PC-3 (cell line): ENCODE results near the gene LBX1. TPM values are rescaled to one million over a fixed set of nuclear protein-coding genes. Genes with fewer than 3 reads are reported as not detected.
A peak's percentile ranks its signal among the peaks of the same experiment; 100 is the strongest.

Experiments used
- ATAC-seq: fragments of 200-7000 bp; cut with Tn5 transposase; 2 replicates; pipeline ENCODE4 v1.9.1; 2020; ENCODE audit warnings: mild to moderate bottlenecking, moderate library complexity
- BruUV-seq: library from RNA; stranded (reverse); fragments of 400-500 nt; replicated peaks from 2 replicates; lab custom pipeline; 2021; lab: Mats Ljungman, UMichigan
- CTCF ChIA-PET: fragments of 300-600 bp; sonication (Branson Sonifier 250); formaldehyde crosslinking; loops from one replicate; lab custom pipeline; 2022; ENCODE audit warnings: antibody characterized with exemption; lab: Charles Lee
- POLR2A ChIA-PET: fragments of 300-600 bp; sonication (Branson Sonifier 250); formaldehyde crosslinking; loops from one replicate; lab custom pipeline; 2022; ENCODE audit warnings: antibody characterized with exemption; ENCODE audit not compliant: unreplicated experiment; lab: Charles Lee
- DNase-seq: peaks from one replicate; pipeline ENCODE4 v3.0.0-alpha.2; 2015
- H2AFZ ChIP-seq: fragments of 300-600 bp; sonication (generic); 2 replicates; pipeline ENCODE4 v1.6.0; 2016; ENCODE audit warnings: antibody characterized with exemption, low read length
- H3F3A ChIP-seq: fragments of 300-600 bp; sonication (generic); one replicate; pipeline ENCODE4 v1.6.0; 2017; ENCODE audit warnings: antibody characterized with exemption, low read length, control low read depth, mild to moderate bottlenecking; ENCODE audit not compliant: unreplicated experiment
- H3K27ac ChIP-seq: fragments of 300-600 bp; sonication (generic); 2 replicates; pipeline ENCODE4 v1.5.1; 2016; ENCODE audit warnings: mild to moderate bottlenecking, low read length
- H3K27me3 ChIP-seq: fragments of 300-600 bp; sonication (generic); 2 replicates; pipeline ENCODE4 v1.6.1; 2016; ENCODE audit warnings: low read length, mixed read lengths
- H3K36me3 ChIP-seq: fragments of 300-600 bp; sonication (generic); 2 replicates; pipeline ENCODE4 v1.6.1; 2016; ENCODE audit warnings: low read depth, mixed run types, low read length, mixed read lengths
- H3K4me1 ChIP-seq: fragments of 300-600 bp; sonication (generic); 2 replicates; pipeline ENCODE4 v1.5.1; 2016; ENCODE audit warnings: low read length; ENCODE audit not compliant: insufficient read depth
- H3K4me2 ChIP-seq: fragments of 300-600 bp; sonication (generic); 2 replicates; pipeline ENCODE4 v1.6.0; 2016; ENCODE audit warnings: low read length
- H3K4me3 ChIP-seq: fragments of 300-600 bp; sonication (generic); 2 replicates; pipeline ENCODE4 v1.5.1; 2016; ENCODE audit warnings: mild to moderate bottlenecking, low read length, mixed read lengths
- H3K79me2 ChIP-seq: fragments of 300-600 bp; sonication (generic); 2 replicates; pipeline ENCODE4 v1.6.1; 2017; ENCODE audit warnings: low read length, mixed read lengths
- H3K9ac ChIP-seq: fragments of 300-600 bp; sonication (generic); 2 replicates; pipeline ENCODE4 v1.6.0; 2016; ENCODE audit warnings: mild to moderate bottlenecking, low read length
- H3K9me2 ChIP-seq: fragments of 300-600 bp; sonication (generic); replicated peaks from 2 replicates; pipeline ENCODE4 v1.6.1; 2016; ENCODE audit warnings: mixed run types, low read length, mixed read lengths
- H3K9me3 ChIP-seq: fragments of 300-600 bp; sonication (generic); 2 replicates; pipeline ENCODE4 v1.6.1; 2016; ENCODE audit warnings: low read length, mixed read lengths
- H4K20me1 ChIP-seq: fragments of 300-600 bp; sonication (generic); 2 replicates; pipeline ENCODE4 v1.6.1; 2016; ENCODE audit warnings: low read length, mixed read lengths
- EZH2 ChIP-seq: fragments of 300-600 bp; sonication (generic); IDR thresholded peaks from one replicate; pipeline ENCODE4 v1.6.1; 2017; ENCODE audit warnings: antibody characterized with exemption, mild to moderate bottlenecking, low read length; ENCODE audit not compliant: unreplicated experiment
- EZH2phosphoT487 ChIP-seq: fragments of 300-600 bp; sonication (generic); IDR thresholded peaks from 2 replicates; pipeline ENCODE4 v1.6.1; 2018; ENCODE audit warnings: mild to moderate bottlenecking, antibody characterized with exemption, low read length, borderline replicate concordance
- intact Hi-C: fragments of 100-400 bp; cut with micrococcal nuclease; formaldehyde crosslinking; loops from 2 replicates; pipeline ENCODE4 v1.9.0; 2023
- total RNA-seq: library from RNA; depleted of rRNA; stranded (reverse); fragments of >200 nt; gene quantifications from 2 replicates; pipeline ENCODE4 v1.2.3, GENCODE V29; 2014
- TF ChIP-seq, protein P1 (sequence below): fragments of 300-600 bp; sonication (generic); conservative IDR thresholded peaks from 2 replicates; pipeline ENCODE4 v1.5.1; 2017; ENCODE audit warnings: antibody characterized with exemption, low read depth, mild to moderate bottlenecking, low read length

The LBX1 gene
- total RNA-seq, 1 experiment from 2014 or later: not detected

DNA sequence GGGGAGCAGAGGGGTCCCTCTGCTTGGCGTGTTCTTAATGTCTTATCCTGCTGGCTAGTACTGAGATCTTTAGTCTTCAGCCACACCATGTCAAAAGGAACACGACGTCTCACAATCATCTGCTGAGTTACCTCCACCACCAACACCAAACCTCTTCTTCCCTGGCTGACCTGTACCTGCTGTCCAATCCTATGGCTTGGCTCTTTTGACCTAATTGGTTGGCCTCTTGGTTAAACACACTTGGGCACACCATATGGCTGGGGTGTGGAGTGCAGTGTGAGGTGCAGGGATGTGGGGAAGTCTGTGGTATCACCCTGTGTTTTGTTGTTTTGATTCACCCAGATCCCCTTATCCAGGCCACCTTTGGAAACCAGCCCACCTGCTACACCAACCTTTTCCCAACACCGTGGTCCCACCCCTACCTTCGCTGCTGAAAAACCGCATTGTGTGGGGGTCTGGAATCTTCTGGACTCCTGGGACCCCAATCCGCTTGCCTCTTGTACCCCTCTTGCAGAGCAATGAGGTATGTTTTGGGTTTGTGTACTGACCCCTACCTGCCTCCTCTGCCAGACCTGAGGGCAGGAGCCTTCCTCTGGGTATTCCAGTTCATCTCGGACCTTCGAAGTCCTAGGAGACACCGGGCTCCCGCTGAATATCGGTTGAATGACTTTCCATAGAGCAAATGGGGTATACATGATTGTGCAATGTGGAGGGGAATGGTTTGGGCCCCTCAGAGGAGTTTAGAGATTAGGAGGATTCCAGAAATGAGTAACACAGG is 2.8 kb upstream of the LBX1 start:
- Histone ChIP-seq H3K27me3 (peaks cover 71% of the 10 kb centered on the region), H3K4me1 (peaks cover 3% of the 10 kb centered on the region; the same call in 1 of the 2 replicates), H3K36me3 (no peaks in the 10 kb centered on the region), H3K27ac (no peak overlapping the region), H3K9ac (no peak overlapping the region), H2AFZ (no peak overlapping the region), H3K9me2 (no peaks in the 10 kb centered on the region), H4K20me1 (no peaks in the 10 kb centered on the region), H3K79me2 (no peaks in the 10 kb centered on the region), H3K9me3 (no peaks in the 10 kb centered on the region), H3F3A (no peaks in the 10 kb centered on the region), H3K4me2 (no peak overlapping the region), H3K4me3 (no peak overlapping the region)
- BruUV-seq: no TSS peak
- no peak for DNase-seq
- ChIA-PET CTCF (no interaction called here), POLR2A (no interaction called here)
- no peak for TF ChIP-seq EZH2phosphoT487
- TF ChIP-seq, protein P1, sequence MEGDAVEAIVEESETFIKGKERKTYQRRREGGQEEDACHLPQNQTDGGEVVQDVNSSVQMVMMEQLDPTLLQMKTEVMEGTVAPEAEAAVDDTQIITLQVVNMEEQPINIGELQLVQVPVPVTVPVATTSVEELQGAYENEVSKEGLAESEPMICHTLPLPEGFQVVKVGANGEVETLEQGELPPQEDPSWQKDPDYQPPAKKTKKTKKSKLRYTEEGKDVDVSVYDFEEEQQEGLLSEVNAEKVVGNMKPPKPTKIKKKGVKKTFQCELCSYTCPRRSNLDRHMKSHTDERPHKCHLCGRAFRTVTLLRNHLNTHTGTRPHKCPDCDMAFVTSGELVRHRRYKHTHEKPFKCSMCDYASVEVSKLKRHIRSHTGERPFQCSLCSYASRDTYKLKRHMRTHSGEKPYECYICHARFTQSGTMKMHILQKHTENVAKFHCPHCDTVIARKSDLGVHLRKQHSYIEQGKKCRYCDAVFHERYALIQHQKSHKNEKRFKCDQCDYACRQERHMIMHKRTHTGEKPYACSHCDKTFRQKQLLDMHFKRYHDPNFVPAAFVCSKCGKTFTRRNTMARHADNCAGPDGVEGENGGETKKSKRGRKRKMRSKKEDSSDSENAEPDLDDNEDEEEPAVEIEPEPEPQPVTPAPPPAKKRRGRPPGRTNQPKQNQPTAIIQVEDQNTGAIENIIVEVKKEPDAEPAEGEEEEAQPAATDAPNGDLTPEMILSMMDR: no peak
- TF ChIP-seq EZH2: no peak
- intact Hi-C loops: no loop called here
- ATAC-seq: no peak

DNA sequence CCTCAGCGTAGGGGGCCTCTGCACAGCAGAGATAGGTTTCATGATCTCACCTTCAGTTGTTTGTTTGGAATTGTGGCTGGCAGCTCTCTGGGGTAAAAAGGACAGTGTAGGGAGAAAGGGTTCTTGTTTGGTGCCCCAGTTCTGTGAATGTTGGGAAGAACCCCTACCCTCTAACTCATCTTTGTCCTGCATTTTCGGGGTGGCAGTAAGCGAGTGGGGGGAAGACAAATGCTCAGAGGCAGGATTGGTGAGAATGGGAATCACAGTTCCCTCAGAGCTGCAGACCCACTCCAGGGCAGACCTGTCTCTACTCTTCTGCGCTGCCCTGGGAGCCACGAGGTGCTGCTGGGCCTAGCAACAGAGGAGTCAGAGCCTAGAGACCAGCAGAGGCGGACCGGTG is 1.8 kb upstream of the LBX1 start:
- CTCF ChIA-PET: no interaction called here
- H3K27ac ChIP-seq: no peak overlapping the region
- H3K9me2 ChIP-seq: no peaks in the 10 kb centered on the region
- POLR2A ChIA-PET: no interaction called here
- TF ChIP-seq EZH2phosphoT487 (no peak), EZH2 (no peak)
- DNase-seq: no peak
- no peaks in the 10 kb centered on the region for H3K79me2 ChIP-seq
- H4K20me1 ChIP-seq: no peaks in the 10 kb centered on the region
- ATAC-seq: no peak
- intact Hi-C loops: no loop called here
- no peaks in the 10 kb centered on the region for H3K9me3 ChIP-seq
- peaks cover 4% of the 10 kb centered on the region for H3K4me1 ChIP-seq
- BruUV-seq: no TSS peak
- H3K4me2 ChIP-seq: no peak overlapping the region
- no peak overlapping the region for H3K4me3 ChIP-seq
- H2AFZ ChIP-seq: no peak overlapping the region
- H3K27me3 ChIP-seq: peaks cover 80% of the 10 kb centered on the region
- H3K36me3 ChIP-seq: no peaks in the 10 kb centered on the region
- no peak overlapping the region for H3K9ac ChIP-seq
- H3F3A ChIP-seq: no peaks in the 10 kb centered on the region

GRCh38 chr10:101230183-101230917 is 1.1 kb upstream of the LBX1 start:
- no peak for DNase-seq
- no peaks in the 10 kb centered on the region for H3K9me3 ChIP-seq
- H3F3A ChIP-seq: no peaks in the 10 kb centered on the region
- H3K4me2 ChIP-seq: peak overlapping the region; percentile 60; the same call in 1 of the 2 replicates
- no peak for ATAC-seq
- peaks cover 4% of the 10 kb centered on the region for H3K4me1 ChIP-seq
- H3K9ac ChIP-seq: no peak overlapping the region
- intact Hi-C loops: no loop called here
- H3K4me3 ChIP-seq: no peak overlapping the region
- no peaks in the 10 kb centered on the region for H3K79me2 ChIP-seq
- TF ChIP-seq EZH2phosphoT487 (no peak), EZH2 (no peak)
- TF ChIP-seq, protein P1: no peak
- H4K20me1 ChIP-seq: no peaks in the 10 kb centered on the region
- peaks cover 88% of the 10 kb centered on the region for H3K27me3 ChIP-seq
- ChIA-PET POLR2A (no interaction called here), CTCF (no interaction called here)
- BruUV-seq: no TSS peak
- H3K36me3 ChIP-seq: no peaks in the 10 kb centered on the region
- no peaks in the 10 kb centered on the region for H3K9me2 ChIP-seq
- no peak overlapping the region for H3K27ac ChIP-seq
- H2AFZ ChIP-seq: no peak overlapping the region
